ENCODE measurements around the gene ZNF175. TPM values are rescaled to one million over a fixed set of nuclear protein-coding genes. Genes with fewer than 3 reads are reported as not detected.

Gene ZNF175
- total and polyA plus RNA-seq, 9 of the 15 experiments (the other 6 are each of a cell fraction or from before 2014, with no cell fraction given): 3.7 to 37.9 (median 14.0) TPM

DNA sequence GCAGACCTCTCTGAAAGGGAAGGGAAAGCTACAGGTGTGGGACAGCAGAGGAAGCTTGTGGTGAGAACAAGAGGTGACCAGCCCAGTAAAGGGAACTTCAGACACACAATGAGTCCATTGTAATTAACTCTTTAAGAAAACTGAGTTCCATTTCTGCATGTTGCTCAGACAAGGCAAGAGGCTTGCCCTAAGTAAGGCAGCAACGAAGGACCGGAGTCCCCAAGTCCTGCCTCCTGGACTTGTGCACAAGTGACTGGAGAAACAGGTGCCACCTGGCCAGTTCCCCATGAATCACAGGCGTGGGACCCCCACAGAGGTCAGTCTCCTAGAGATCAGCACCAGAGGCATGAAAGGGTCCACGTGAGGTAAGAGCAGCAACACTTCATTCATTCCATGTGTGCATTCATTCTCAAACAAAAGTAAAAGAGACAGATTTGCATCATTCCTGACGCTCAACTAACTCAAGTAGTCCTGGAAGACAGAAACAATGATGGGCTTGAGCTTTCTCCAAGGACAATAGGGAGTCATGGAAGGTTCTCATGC lies 24.9 kb upstream of the ZNF175 start (continued):
- TF ChIP-seq ZC3H11A (IDR thresholded peaks at IDR 0.05; ENCODE audit: low read depth, low read length): no peak
- no peak; the same call in 1 of the 2 replicates for TF ChIP-seq ZNF584 (CRISPR knock-in tag; IDR thresholded peaks at IDR 0.05; ENCODE audit: low read depth)
- TF ChIP-seq CBX2 (IDR thresholded peaks at IDR 0.05; ENCODE audit: insufficient read depth, low read length, poor library complexity, severe bottlenecking): no peak
- no peak for TF ChIP-seq ZNF133 (CRISPR knock-in tag; IDR thresholded peaks at IDR 0.05)
- TF ChIP-seq, protein P1, sequence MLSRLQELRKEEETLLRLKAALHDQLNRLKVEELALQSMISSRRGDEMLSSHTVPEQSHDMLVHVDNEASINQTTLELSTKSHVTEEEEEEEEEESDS (CRISPR knock-in tag; IDR thresholded peaks at IDR 0.05): no peak
- no peak for TF ChIP-seq RERE (CRISPR knock-in tag; IDR thresholded peaks at IDR 0.05; ENCODE audit: borderline replicate concordance)
- TF ChIP-seq ZBTB34 (CRISPR knock-in tag; IDR thresholded peaks at IDR 0.05): no peak
- TF ChIP-seq ZNF282 (CRISPR knock-in tag; IDR thresholded peaks at IDR 0.05): no peak
- TF ChIP-seq ZNF324 (CRISPR knock-in tag; IDR thresholded peaks at IDR 0.05): peak; percentile 9; the same call in 1 of the 2 replicates
- 0 out of 2 replicates have a peak, but pooled peaks have one; percentile 31 for TF ChIP-seq ERF (CRISPR knock-in tag; IDR thresholded peaks at IDR 0.05)
- TF ChIP-seq CHD2 (IDR thresholded peaks at IDR 0.05; ENCODE audit: low read depth, low read length): no peak
- no peak for TF ChIP-seq MIER1 (IDR thresholded peaks at IDR 0.05; ENCODE audit: low read depth)
- TF ChIP-seq BCL6 (CRISPR knock-in tag; IDR thresholded peaks at IDR 0.05): no peak
- TF ChIP-seq SRSF7 (optimal IDR thresholded peaks at IDR 0.05; ENCODE audit: low read depth, low read length): no peak
- no peak for TF ChIP-seq NCOA2 (IDR thresholded peaks at IDR 0.05; ENCODE audit: partially characterized antibody in 2 of 2)
- TF ChIP-seq, protein P2, sequence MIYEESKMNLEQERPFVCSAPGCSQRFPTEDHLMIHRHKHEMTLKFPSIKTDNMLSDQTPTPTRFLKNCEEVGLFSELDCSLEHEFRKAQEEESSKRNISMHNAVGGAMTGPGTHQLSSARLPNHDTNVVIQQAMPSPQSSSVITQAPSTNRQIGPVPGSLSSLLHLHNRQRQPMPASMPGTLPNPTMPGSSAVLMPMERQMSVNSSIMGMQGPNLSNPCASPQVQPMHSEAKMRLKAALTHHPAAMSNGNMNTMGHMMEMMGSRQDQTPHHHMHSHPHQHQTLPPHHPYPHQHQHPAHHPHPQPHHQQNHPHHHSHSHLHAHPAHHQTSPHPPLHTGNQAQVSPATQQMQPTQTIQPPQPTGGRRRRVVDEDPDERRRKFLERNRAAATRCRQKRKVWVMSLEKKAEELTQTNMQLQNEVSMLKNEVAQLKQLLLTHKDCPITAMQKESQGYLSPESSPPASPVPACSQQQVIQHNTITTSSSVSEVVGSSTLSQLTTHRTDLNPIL (CRISPR knock-in tag; IDR thresholded peaks at IDR 0.05): 0 out of 2 replicates have a peak, but pooled peaks have one; percentile 49
- TF ChIP-seq GTF2B (IDR thresholded peaks at IDR 0.05; ENCODE audit: extremely low read depth, insufficient read length): no peak
- TF ChIP-seq ZBED1 (IDR thresholded peaks at IDR 0.05): no peak
- no peak for TF ChIP-seq CCAR2 (IDR thresholded peaks at IDR 0.05; ENCODE audit: low read depth, low read length)

Measured in K562 (cell line).